Neuronal stem cell (in vitro differentiated cells): ENCODE results near the gene DLX4.

Experiments
- DNase-seq: peaks from one replicate; pipeline ENCODE4 v3.0.0-alpha.2; 2013; ENCODE audit warnings: low spot score
- H2AFZ ChIP-seq: one replicate; pipeline ENCODE4 v1.6.1; 2013; ENCODE audit warnings: mild to moderate bottlenecking, low read length, inconsistent platforms
- H2AK5ac ChIP-seq: 2 replicates; pipeline ENCODE4 v1.6.1; 2013; ENCODE audit warnings: low read depth, mild to moderate bottlenecking, inconsistent platforms, low read length, moderate library complexity, mixed read lengths
- H2BK120ac ChIP-seq: 2 replicates; pipeline ENCODE4 v1.6.1; 2013; ENCODE audit warnings: low read depth, mild to moderate bottlenecking, inconsistent platforms, low read length, moderate library complexity, mixed read lengths
- H2BK12ac ChIP-seq: one replicate; pipeline ENCODE4 v1.6.1; 2013; ENCODE audit warnings: low read length, inconsistent platforms
- H2BK15ac ChIP-seq: 2 replicates; pipeline ENCODE4 v1.6.1; 2013; ENCODE audit warnings: mild to moderate bottlenecking, low read length, inconsistent platforms, mixed read lengths
- H2BK5ac ChIP-seq: one replicate; pipeline ENCODE4 v1.6.1; 2013; ENCODE audit warnings: inconsistent platforms, mild to moderate bottlenecking, low read length, moderate library complexity
- H3K14ac ChIP-seq: one replicate; pipeline ENCODE4 v1.6.1; 2013; ENCODE audit warnings: low read length, inconsistent platforms
- H3K18ac ChIP-seq: 2 replicates; pipeline ENCODE4 v1.6.1; 2013; ENCODE audit warnings: low read length, inconsistent platforms
- H3K23ac ChIP-seq: 2 replicates; pipeline ENCODE4 v1.6.1; 2013; ENCODE audit warnings: low read depth, mild to moderate bottlenecking, mixed read lengths, low read length, inconsistent platforms; ENCODE audit not compliant: poor library complexity
- H3K27ac ChIP-seq: replicated peaks from 3 replicates; pipeline ENCODE4 v1.5.1; 2013; ENCODE audit warnings: low read length, inconsistent platforms
- H3K27me3 ChIP-seq, 3 experiments: 2 replicates each; pipeline ENCODE4 v1.6.1; 2013; ENCODE audit warnings: low read length in 3 of 3, mild to moderate bottlenecking in 2 of 3, inconsistent platforms in 1 of 3, low read depth in 1 of 3, mixed read lengths in 1 of 3, moderate library complexity in 1 of 3; ENCODE audit not compliant: control insufficient read depth in 3 of 3, insufficient read depth in 3 of 3
- H3K36me3 ChIP-seq, 2 donors: replicated peaks in 1 of 2; 2 replicates each; pipeline ENCODE4 v1.6.1; 2013; ENCODE audit warnings: low read length in 2 of 2; ENCODE audit not compliant: control insufficient read depth in 2 of 2, insufficient read depth in 2 of 2
- H3K4ac ChIP-seq: 2 replicates; pipeline ENCODE4 v1.6.1; 2013; ENCODE audit warnings: inconsistent platforms, mild to moderate bottlenecking, low read length, moderate library complexity
- H3K4me1 ChIP-seq, 2 donors: 1 replicate in 1 of 2; 2 replicates in 1 of 2; pipeline ENCODE4 v1.6.1; 2013; ENCODE audit warnings: low read length in 2 of 2, low read depth in 1 of 2; ENCODE audit not compliant: control insufficient read depth in 2 of 2, insufficient read depth in 1 of 2
- H3K4me2 ChIP-seq: one replicate; pipeline ENCODE4 v1.6.1; 2013; ENCODE audit warnings: mild to moderate bottlenecking, low read length, inconsistent platforms; ENCODE audit not compliant: insufficient read depth, poor library complexity, severe bottlenecking
- H3K4me3 ChIP-seq, 2 donors: 2 replicates each; pipeline ENCODE4 v1.5.1; 2013; ENCODE audit warnings: low read length in 2 of 2, mild to moderate bottlenecking in 2 of 2, inconsistent platforms in 1 of 2, moderate library complexity in 1 of 2
- H3K79me1 ChIP-seq: one replicate; pipeline ENCODE4 v1.6.1; 2013; ENCODE audit warnings: low read depth, mild to moderate bottlenecking, inconsistent platforms, low read length, moderate library complexity
- H3K9ac ChIP-seq: one replicate; pipeline ENCODE4 v1.6.1; 2013; ENCODE audit warnings: mild to moderate bottlenecking, low read depth, low read length, inconsistent platforms; ENCODE audit not compliant: poor library complexity
- H3K9me3 ChIP-seq, 2 donors: replicated peaks in 1 of 2; 2 replicates each; pipeline versions ENCODE3 to v1.6.1; 2013; ENCODE audit warnings: low read length in 2 of 2, mild to moderate bottlenecking in 2 of 2, inconsistent platforms in 1 of 2, low read depth in 1 of 2, mixed read lengths in 1 of 2, moderate library complexity in 1 of 2; ENCODE audit not compliant: control insufficient read depth in 2 of 2, insufficient read depth in 1 of 2
- H4K8ac ChIP-seq: one replicate; pipeline ENCODE4 v1.6.1; 2013; ENCODE audit warnings: low read depth, mild to moderate bottlenecking, inconsistent platforms, low read length, moderate library complexity
- H4K91ac ChIP-seq: one replicate; pipeline ENCODE4 v1.6.1; 2013; ENCODE audit warnings: low read length, low read depth, mild to moderate bottlenecking, inconsistent platforms; ENCODE audit not compliant: poor library complexity
- WGBS, 2 donors: extraction: QIAGEN DNeasy Blood & Tissue Kit; methylation state at CpG; one replicate each; pipeline ENCODE4 v1.1.7; 2013; ENCODE audit warnings: missing lambda C conversion rate in 2 of 2, mixed read lengths in 1 of 2; ENCODE audit not compliant: insufficient read length in 2 of 2, insufficient replicate concordance in 1 of 2; ENCODE audit errors: extremely low coverage in 2 of 2; 5-methylcytosine and 5-hydroxymethylcytosine counted together

Gene DLX4

DNA sequence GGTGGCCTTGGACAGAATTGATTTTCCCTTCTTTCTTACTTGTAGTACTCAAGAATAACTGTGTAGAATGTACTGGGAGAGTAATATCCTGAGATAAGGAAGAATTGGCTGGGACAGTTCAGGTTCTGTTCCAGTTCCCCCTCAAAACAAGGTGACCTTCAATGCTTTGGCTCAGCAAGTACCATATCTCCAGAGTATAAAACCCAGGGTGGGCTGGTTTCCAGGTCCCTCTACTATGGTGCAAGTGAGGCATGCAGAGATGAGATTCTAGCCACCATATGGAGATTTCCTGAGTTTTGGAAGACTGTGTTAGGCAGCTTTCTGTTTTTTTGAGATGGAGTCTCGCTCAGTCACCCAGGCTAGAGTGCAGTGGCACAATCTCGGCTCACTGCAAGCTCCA lies 44.1 kb downstream of the DLX4 start:
- Histone ChIP-seq H3K27me3 (no peaks in the 10 kb centered on the region), H2BK120ac (no peak overlapping the region)
- DNase-seq: no peak

GRCh38 chr17:50014471-50015088 lies 45.6 kb downstream of the DLX4 start:
- no peak overlapping the region for H2BK5ac ChIP-seq

More for the DNA sequence above, 44.1 kb downstream of the DLX4 start:
- Histone ChIP-seq H3K4me1 (no peaks in the 10 kb centered on the region), H3K18ac (no peak overlapping the region), H2AK5ac (no peak overlapping the region), H2BK12ac (no peak overlapping the region), H3K9me3 (no peaks in the 10 kb centered on the region), H3K4me3 (no peak overlapping the region), H3K4ac (no peak overlapping the region), H3K4me2 (no peak overlapping the region), H3K9ac (no peak overlapping the region), H4K91ac (no peak overlapping the region), H3K79me1 (no peaks in the 10 kb centered on the region), H3K14ac (no peak overlapping the region), H2BK5ac (no peak overlapping the region), H2BK15ac (no peak overlapping the region), H2AFZ (no peak overlapping the region), H3K27ac (no peak overlapping the region), H3K36me3 (no peaks in the 10 kb centered on the region), H4K8ac (no peak overlapping the region), H3K23ac (no peak overlapping the region)
- no CpG with 5 or more reads among the region's 2 CpGs for WGBS, 2 donors

GRCh38 chr17:50015146-50015545 lies 46.2 kb downstream of the DLX4 start:
- no peaks in the 10 kb centered on the region for H3K27me3 ChIP-seq
- WGBS, 2 donors: no CpG with 5 or more reads among the region's 2 CpGs
- H3K14ac ChIP-seq: no peak overlapping the region
- H3K4ac ChIP-seq: no peak overlapping the region
- no peak overlapping the region for H3K23ac ChIP-seq
- no peak for DNase-seq
- no peak overlapping the region for H3K4me3 ChIP-seq
- no peaks in the 10 kb centered on the region for H3K9me3 ChIP-seq
- no peaks in the 10 kb centered on the region for H3K36me3 ChIP-seq
- H2BK15ac ChIP-seq: no peak overlapping the region
- H2AFZ ChIP-seq: no peak overlapping the region
- no peak overlapping the region for H3K18ac ChIP-seq
- no peak overlapping the region for H2BK12ac ChIP-seq
- H2BK5ac ChIP-seq: no peak overlapping the region
- H4K91ac ChIP-seq: no peak overlapping the region
- no peaks in the 10 kb centered on the region for H3K4me1 ChIP-seq
- H3K27ac ChIP-seq: no peak overlapping the region
- no peaks in the 10 kb centered on the region for H3K79me1 ChIP-seq
- no peak overlapping the region for H2AK5ac ChIP-seq
- no peak overlapping the region for H4K8ac ChIP-seq
- H2BK120ac ChIP-seq: no peak overlapping the region
- H3K9ac ChIP-seq: no peak overlapping the region
- H3K4me2 ChIP-seq: no peak overlapping the region

More at GRCh38 chr17:50014471-50015088, 45.6 kb downstream of the DLX4 start:
- no peak overlapping the region for H2BK12ac ChIP-seq
- no CpG with 5 or more reads among the region's 1 CpG for WGBS, 2 donors
- no peaks in the 10 kb centered on the region for H3K4me1 ChIP-seq
- no peaks in the 10 kb centered on the region for H3K36me3 ChIP-seq
- no peaks in the 10 kb centered on the region for H3K9me3 ChIP-seq
- no peak overlapping the region for H2BK15ac ChIP-seq
- H3K4me2 ChIP-seq: no peak overlapping the region
- H3K79me1 ChIP-seq: no peaks in the 10 kb centered on the region
- H4K8ac ChIP-seq: no peak overlapping the region
- H2AFZ ChIP-seq: no peak overlapping the region
- H4K91ac ChIP-seq: no peak overlapping the region
- no peak overlapping the region for H3K18ac ChIP-seq
- H3K4ac ChIP-seq: no peak overlapping the region
- H2BK120ac ChIP-seq: no peak overlapping the region
- H3K23ac ChIP-seq: no peak overlapping the region
- H3K9ac ChIP-seq: no peak overlapping the region
- H3K4me3 ChIP-seq: no peak overlapping the region
- no peaks in the 10 kb centered on the region for H3K27me3 ChIP-seq
- H3K27ac ChIP-seq: no peak overlapping the region
- no peak overlapping the region for H2AK5ac ChIP-seq
- DNase-seq: no peak
- H3K14ac ChIP-seq: no peak overlapping the region

DNA sequence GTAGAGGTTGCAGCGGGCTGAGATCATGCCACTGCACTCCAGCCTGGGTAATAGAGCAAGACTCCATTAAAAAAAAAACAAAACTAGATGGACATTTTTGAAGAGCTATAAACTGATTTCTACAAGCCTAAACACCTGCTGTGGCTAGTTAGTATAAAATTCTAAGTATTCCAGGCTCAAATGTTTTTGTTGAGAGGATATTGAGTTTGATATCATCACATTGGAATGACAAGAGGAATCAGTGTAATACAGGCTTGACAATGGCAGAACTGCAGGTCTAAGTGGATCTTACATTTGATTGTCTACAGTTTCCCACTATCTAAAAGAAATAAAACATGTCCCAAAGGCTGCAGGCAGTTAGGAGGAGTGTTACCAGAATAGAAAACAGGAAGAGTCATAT lies 49.9 kb downstream of the DLX4 start:
- H3K79me1 ChIP-seq: no peaks in the 10 kb centered on the region
- no peak overlapping the region for H3K27ac ChIP-seq
- no peak overlapping the region for H2BK15ac ChIP-seq
- no peak overlapping the region for H2BK12ac ChIP-seq
- no peak overlapping the region for H3K18ac ChIP-seq
- H2AFZ ChIP-seq: no peak overlapping the region
- no CpG with 5 or more reads among the region's 1 CpG for WGBS, 2 donors
- H3K27me3 ChIP-seq: no peaks in the 10 kb centered on the region
- no peak overlapping the region for H4K8ac ChIP-seq
- peaks cover 0 to 2% of the 10 kb centered on the region in 2 donors for H3K9me3 ChIP-seq
- H3K9ac ChIP-seq: no peak overlapping the region
- no peak overlapping the region for H3K14ac ChIP-seq
- no peak overlapping the region for H4K91ac ChIP-seq
- H3K4me2 ChIP-seq: no peak overlapping the region
- H3K4me3 ChIP-seq: no peak overlapping the region
- peaks cover 4 to 5% of the 10 kb centered on the region in 2 donors for H3K4me1 ChIP-seq
- H3K4ac ChIP-seq: no peak overlapping the region
- no peaks in the 10 kb centered on the region for H3K36me3 ChIP-seq
- no peak overlapping the region for H2BK5ac ChIP-seq
- no peak for DNase-seq
- H2BK120ac ChIP-seq: no peak overlapping the region
- H3K23ac ChIP-seq: no peak overlapping the region
- H2AK5ac ChIP-seq: no peak overlapping the region
